Activated naive CD8-positive, alpha-beta T cell treated with anti-CD3 and anti-CD28 coated beads, Interleukin-2, amount 10 ng/mL, durations not matched to agents 7 days and 5 days (primary cell): ENCODE measurements around the gene NPDC1. TPM values are rescaled to one million over a fixed set of nuclear protein-coding genes. Genes with fewer than 3 reads are reported as not detected.

Experiments used
- ATAC-seq: fragments of 150-1000 bp; cut with Tn5 transposase; one replicate; pipeline ENCODE4 v1.10.0; 2021; ENCODE audit warnings: low read depth, moderate library complexity
- POLR2A ChIA-PET: fragments of 350-600 bp; sonication (Branson Sonifier 250); formaldehyde crosslinking; loops from one replicate; lab custom pipeline; 2021; ENCODE audit warnings: antibody characterized with exemption; lab: Charles Lee
- DNase-seq: peaks from one replicate; pipeline ENCODE4 v3.0.0; 2021
- H3K27ac Mint-ChIP-seq: one replicate; pipeline ENCODE4 v1.8.0; 2022; ENCODE audit warnings: mild to moderate bottlenecking, mixed read lengths
- H3K27me3 Mint-ChIP-seq: one replicate; pipeline ENCODE4 v1.8.0; 2022; ENCODE audit warnings: mild to moderate bottlenecking, moderate library complexity, mixed read lengths
- H3K36me3 Mint-ChIP-seq: one replicate; pipeline ENCODE4 v1.8.0; 2021; ENCODE audit warnings: mild to moderate bottlenecking, mixed read lengths
- H3K4me1 Mint-ChIP-seq: one replicate; pipeline ENCODE4 v1.8.0; 2021; ENCODE audit warnings: mixed read lengths
- H3K4me3 Mint-ChIP-seq: one replicate; pipeline ENCODE4 v1.8.0; 2022; ENCODE audit warnings: mild to moderate bottlenecking, moderate library complexity, mixed read lengths
- H3K9me3 Mint-ChIP-seq: one replicate; pipeline ENCODE4 v1.8.0; 2021; ENCODE audit warnings: mixed read lengths
- total RNA-seq, 2 experiments: library from RNA; stranded (reverse); gene quantifications; one replicate each; pipeline ENCODE4 v1.2.3, GENCODE V29; 2021

Gene NPDC1
- total RNA-seq = 10 to 100 TPM; 22.4 to 27.0 TPM

DNA sequence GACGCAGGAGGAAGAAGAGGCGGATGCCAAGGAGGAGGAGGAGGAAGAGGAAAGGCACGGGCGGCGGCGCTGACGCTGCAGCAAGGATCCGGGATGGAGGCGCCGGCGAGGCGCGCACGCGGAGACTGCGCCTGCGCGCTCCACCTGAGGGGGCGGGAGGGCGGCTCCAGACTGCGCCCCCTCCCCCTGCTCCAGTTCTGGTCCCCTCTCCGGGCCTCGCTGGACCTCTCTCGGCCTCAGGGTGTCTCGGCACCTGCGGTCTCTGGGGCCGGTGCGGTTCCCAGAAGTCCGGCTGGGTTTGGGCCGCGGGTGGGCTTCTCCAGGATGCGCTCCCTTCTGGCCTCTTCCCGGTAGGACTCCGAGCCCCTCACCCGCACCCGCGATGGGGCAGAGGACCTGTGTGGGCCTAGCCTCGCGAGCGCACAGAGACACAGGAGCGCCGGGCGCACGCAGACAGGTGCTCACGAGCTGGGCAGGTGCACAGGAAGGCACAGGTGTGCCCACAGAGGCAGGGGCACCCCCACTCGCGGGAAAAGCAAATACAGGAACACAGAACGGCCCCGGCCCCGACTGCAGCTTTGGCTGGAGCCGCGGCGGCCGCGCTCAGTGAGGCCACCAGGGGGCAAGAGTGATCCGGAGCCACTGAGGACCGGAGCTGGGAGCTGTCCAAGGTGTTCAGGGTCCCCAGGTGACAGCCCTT, at the start of gene NPDC1:
Gene NPDC1, minus strand, starts transcription at position 90 of the 700 bp plus-strand sequence. CDS start 188 bp downstream, outside the sequence.
- H3K9me3 Mint-ChIP-seq = no peaks in the 10 kb centered on the region
- H3K4me1 Mint-ChIP-seq = peaks cover 10% of the 10 kb centered on the region
- H3K27ac Mint-ChIP-seq = no peak within 1 kb of the TSS
- ATAC-seq (peak; percentile 67), DNase-seq (peak; percentile 86)
- H3K36me3 Mint-ChIP-seq = no peaks in the 10 kb centered on the region
- H3K27me3 Mint-ChIP-seq = peaks cover 32% of the 10 kb centered on the region
- POLR2A ChIA-PET = interaction anchor here (0.6 to 1.5 kb wide), 9 partner anchors 9 to 190 kb away, joined by 3 to 7 read pairs (median 4); partner anchors contain the start of gene SAPCD2
- peak within 1 kb of the TSS; percentile 71 for H3K4me3 Mint-ChIP-seq

DNA sequence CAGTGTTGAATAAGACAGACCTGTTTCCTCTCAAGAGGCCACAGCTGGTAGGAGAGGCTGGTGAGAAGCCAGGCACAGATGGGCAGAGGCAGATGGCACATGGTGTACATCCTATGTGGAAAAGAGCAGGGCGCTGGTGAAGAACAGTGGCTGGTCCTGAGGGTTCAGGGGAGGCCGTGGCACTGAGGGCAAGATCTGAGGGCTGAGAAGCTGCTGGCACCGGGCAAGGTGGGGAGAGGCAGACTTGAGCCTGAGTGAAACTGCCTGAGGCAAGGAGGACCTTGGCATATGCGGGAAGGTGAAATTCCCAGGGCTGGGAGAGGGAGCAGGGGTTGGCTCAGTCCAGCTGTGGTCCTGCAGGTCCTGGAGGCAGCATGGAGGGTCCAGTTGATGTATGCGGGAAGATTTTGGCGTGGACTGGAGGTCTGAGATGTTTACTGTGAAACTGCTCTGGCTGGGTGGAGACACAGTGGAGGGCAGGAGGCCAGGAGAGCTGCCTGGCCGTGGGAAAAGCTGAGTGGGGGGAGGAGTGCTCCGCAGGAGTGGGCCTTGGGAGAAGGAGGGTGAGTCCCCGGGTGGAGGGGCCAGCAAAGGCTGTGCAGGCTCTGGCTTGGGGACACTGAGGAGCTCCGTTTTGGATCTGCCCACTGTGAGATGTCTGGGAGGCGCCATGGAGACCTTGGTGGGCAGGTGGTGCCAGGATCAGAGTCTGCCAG, 43.4 kb upstream of the NPDC1 start:
- ATAC-seq (no peak), DNase-seq (no peak)
- Mint-ChIP-seq H3K4me1 (peaks cover 24% of the 10 kb centered on the region), H3K27me3 (no peaks in the 10 kb centered on the region), H3K36me3 (peaks cover 14% of the 10 kb centered on the region), H3K27ac (no peak overlapping the region), H3K4me3 (no peak overlapping the region), H3K9me3 (no peaks in the 10 kb centered on the region)
- POLR2A ChIA-PET = interaction anchor here (1.4 kb wide), 2 partner anchors 19 to 100 kb away, joined by 3 to 6 read pairs; partner anchors contain the start of gene SAPCD2

DNA sequence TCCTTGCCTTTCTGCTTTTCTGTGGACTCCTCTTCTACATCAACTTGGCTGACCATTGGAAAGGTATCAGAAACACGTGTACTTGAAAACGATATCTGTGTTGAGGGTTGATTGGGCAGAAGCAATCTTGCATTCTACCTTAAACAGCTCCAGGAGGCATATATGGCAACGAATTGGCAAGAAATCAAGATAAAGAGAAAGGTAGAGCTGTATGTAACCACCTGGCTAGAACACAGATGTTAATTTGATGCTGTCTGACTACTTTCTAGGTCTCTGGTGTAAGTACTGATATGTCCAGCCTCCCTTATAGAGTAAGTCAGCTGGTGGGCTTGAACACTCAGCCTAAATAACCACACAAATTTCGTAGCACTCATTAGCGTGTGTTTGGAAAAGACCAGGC, 42.1 kb upstream of the NPDC1 start:
- ATAC-seq (no peak), DNase-seq (no peak)
- H3K4me1 Mint-ChIP-seq = peaks cover 22% of the 10 kb centered on the region
- H3K4me3 Mint-ChIP-seq = peak overlapping the region; percentile 88
- no peaks in the 10 kb centered on the region for H3K9me3 Mint-ChIP-seq
- peak overlapping the region; percentile 87 for H3K27ac Mint-ChIP-seq
- POLR2A ChIA-PET = interaction anchor here (1.2 to 5.4 kb wide), 7 partner anchors 8 to 152 kb away, joined by 4 to 75 read pairs (median 28); partner anchors contain the start of genes CYSRT1, DPP7, RNF208 and SAPCD2
- H3K36me3 Mint-ChIP-seq = peaks cover 11% of the 10 kb centered on the region
- no peaks in the 10 kb centered on the region for H3K27me3 Mint-ChIP-seq

DNA sequence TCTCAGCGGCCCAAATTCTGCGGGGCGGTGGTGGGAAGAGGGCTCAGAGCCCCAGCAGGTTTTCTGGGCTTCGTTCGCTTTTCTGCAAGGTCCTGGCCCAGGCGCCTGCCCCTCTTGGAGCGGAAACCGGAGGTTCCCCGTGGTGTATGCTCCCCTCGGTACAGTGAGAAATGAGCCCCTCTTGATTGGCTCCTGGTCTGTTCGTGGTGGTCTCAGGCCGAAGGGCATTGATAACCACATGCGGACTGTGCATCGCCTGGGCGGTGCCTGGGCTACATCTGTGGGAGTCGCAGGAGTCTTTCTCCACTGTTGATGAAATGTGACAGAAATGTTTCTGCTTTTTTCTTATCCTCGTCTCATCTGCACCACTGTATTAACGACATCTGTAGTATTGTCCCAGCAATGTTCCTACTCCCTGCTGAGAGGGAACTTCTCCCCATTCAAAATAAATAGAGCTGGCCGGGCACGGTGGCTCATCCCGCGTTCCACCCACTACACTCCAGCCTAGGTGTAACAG, 41.5 kb upstream of the NPDC1 start:
- Mint-ChIP-seq H3K27me3 (no peaks in the 10 kb centered on the region), H3K27ac (peak overlapping the region; percentile 87), H3K9me3 (no peaks in the 10 kb centered on the region), H3K4me1 (peaks cover 22% of the 10 kb centered on the region), H3K36me3 (peaks cover 9% of the 10 kb centered on the region), H3K4me3 (peak overlapping the region; percentile 88)
- ATAC-seq = peak; percentile 2
- DNase-seq = no peak
- POLR2A ChIA-PET = interaction anchor here (0.9 to 5.4 kb wide), 15 partner anchors 8 to 287 kb away, joined by 3 to 75 read pairs (median 8); partner anchors contain the start of genes CYSRT1, DPP7, PAXX and RABL6

- no peaks in the 10 kb centered on the region for H3K9me3 Mint-ChIP-seq
- no peaks in the 10 kb centered on the region for H3K27me3 Mint-ChIP-seq
- POLR2A ChIA-PET = interaction anchor here (0.7 to 5.4 kb wide), 21 partner anchors 9 to 286 kb away, joined by 3 to 75 read pairs (median 5); partner anchors contain the start of genes CLIC3, CYSRT1, DPP7 and NELFB
- peak within 1 kb of the TSS; percentile 92 for H3K4me3 Mint-ChIP-seq
- ATAC-seq = peak; percentile 89
- peaks cover 12% of the 10 kb centered on the region for H3K36me3 Mint-ChIP-seq
- H3K27ac Mint-ChIP-seq = peak within 1 kb of the TSS; percentile 93
- peaks cover 23% of the 10 kb centered on the region for H3K4me1 Mint-ChIP-seq
- peak; percentile 99 for DNase-seq
Observed at GRCh38 chr9:137086531-137087408, 40.8 kb upstream of the NPDC1 start, which contains the start of gene MAN1B1. TSS of gene MAN1B1 (plus strand) at chr9:137086985. CDS start at chr9:137087000, 15 bp downstream.

GRCh38 chr9:137085920-137086530, 40.0 kb upstream of the NPDC1 start:
- Mint-ChIP-seq H3K27ac (peak overlapping the region; percentile 93), H3K36me3 (peaks cover 12% of the 10 kb centered on the region), H3K27me3 (no peaks in the 10 kb centered on the region), H3K4me3 (peak overlapping the region; percentile 92), H3K4me1 (peaks cover 22% of the 10 kb centered on the region), H3K9me3 (no peaks in the 10 kb centered on the region)
- DNase-seq = peak; percentile 65
- peak; percentile 3 for ATAC-seq
- POLR2A ChIA-PET = interaction anchor here (0.9 to 5.4 kb wide), 20 partner anchors 9 to 285 kb away, joined by 3 to 75 read pairs (median 6); partner anchors contain the start of genes ABCA2, CLIC3, CYSRT1 and DPP7

GRCh38 chr9:137084526-137084925, 38.5 kb upstream of the NPDC1 start:
- Mint-ChIP-seq H3K4me1 (peaks cover 21% of the 10 kb centered on the region), H3K9me3 (no peaks in the 10 kb centered on the region), H3K27me3 (no peaks in the 10 kb centered on the region), H3K27ac (no peak overlapping the region), H3K36me3 (peaks cover 14% of the 10 kb centered on the region), H3K4me3 (no peak overlapping the region)
- ATAC-seq (no peak), DNase-seq (no peak)
- POLR2A ChIA-PET = interaction anchor here (0.7 to 5.4 kb wide), 3 partner anchors 15 to 544 kb away, joined by 3 to 75 read pairs (median 3); partner anchors contain the start of gene SAPCD2

DNA sequence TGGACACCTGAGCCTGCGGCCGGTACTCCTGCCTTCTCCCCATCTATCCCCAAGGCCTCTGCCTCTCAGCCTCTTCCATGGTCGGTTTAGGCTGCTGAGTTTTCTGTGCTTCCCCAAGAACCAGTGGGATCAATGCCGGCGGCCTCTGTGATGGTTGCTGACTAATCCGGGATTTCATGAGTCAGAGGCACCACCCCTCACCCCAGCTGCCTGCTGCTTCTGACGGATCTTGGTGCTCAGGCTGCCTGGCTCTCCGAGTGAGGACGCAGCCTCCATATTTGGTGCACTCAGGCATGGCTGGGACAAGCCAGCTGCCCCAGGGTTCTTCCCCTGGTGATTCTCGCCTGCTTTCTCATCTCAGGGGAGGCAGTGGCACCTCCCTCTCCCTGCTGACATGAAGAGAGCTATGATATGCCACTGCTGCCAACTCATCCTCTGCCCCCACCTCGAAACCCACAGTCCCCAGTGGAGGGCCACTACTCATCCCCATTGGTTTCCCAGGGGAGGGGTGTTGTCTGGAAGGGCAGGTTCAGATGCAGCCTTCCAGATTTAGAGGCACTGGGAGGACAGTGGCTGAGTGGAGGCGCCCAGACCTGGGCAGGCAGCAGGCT, 37.5 kb upstream of the NPDC1 start:
- Mint-ChIP-seq H3K27ac (peak overlapping the region; percentile 28), H3K4me3 (no peak overlapping the region), H3K27me3 (no peaks in the 10 kb centered on the region), H3K9me3 (no peaks in the 10 kb centered on the region), H3K4me1 (peaks cover 18% of the 10 kb centered on the region), H3K36me3 (peaks cover 9% of the 10 kb centered on the region)
- POLR2A ChIA-PET = interaction anchor here (5.4 kb wide), 1 partner anchor 14 kb away, joined by 75 read pairs; the partner anchor contains the start of gene SAPCD2
- DNase-seq (no peak), ATAC-seq (no peak)

DNA sequence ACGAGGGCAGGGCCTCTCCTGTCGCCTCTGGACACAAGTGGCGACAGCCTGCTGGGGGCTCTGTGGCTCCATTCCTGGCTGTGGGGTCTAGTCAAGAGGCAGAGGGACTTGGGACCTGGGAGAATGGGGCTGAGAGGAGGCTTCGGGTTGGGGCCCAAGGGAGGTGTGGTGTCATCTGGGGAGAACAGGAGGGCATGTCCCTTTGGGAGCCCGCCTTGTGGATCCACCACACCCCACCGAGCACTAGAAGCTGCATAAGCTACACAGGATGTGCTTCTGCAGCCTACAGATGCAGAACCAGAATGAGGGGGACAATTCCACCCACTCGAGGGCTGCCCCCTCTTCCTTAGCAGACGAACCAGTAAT, 36.9 kb upstream of the NPDC1 start:
- H3K36me3 Mint-ChIP-seq = peaks cover 11% of the 10 kb centered on the region
- POLR2A ChIA-PET = no interaction called here
- no peak overlapping the region for H3K27ac Mint-ChIP-seq
- no peak for ATAC-seq
- H3K27me3 Mint-ChIP-seq = no peaks in the 10 kb centered on the region
- no peak overlapping the region for H3K4me3 Mint-ChIP-seq
- DNase-seq = no peak
- no peaks in the 10 kb centered on the region for H3K9me3 Mint-ChIP-seq
- H3K4me1 Mint-ChIP-seq = peaks cover 16% of the 10 kb centered on the region

DNA sequence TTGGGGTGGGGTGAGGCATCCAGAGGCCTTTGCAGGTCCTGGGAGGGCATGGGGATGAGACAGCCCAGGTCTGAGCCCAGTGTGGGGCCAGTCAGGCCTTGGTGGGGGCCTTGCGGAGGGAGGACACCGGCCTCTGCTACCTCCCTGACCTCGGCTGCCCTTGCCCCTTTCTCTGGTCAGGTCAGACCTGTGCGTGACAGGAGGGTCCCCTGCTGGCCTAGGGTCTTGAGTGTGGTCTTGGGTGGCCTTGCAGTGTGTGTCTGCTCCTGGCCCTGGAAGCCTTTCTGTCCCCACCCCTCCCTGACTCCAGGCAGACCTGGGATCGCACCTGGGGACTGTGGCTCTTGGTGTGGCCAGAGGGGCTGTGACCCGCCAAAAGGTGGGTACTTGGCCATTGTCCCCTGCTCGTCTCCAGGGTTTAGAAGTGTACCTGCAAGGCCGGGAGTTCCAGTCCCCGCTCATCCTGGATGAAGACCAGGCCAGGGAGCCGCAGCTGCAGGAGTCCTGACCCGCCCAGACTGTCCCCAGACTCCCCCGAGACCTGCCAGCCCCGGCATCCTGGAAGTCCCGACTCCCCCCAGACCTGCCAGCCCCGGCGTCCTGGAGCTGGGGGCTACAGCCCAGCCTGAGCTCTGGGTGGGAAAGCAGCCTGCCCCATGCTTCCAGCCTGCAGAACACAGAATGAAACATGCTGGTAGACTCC, 36.4 kb upstream of the NPDC1 start:
- ATAC-seq = no peak
- Mint-ChIP-seq H3K9me3 (no peaks in the 10 kb centered on the region), H3K4me3 (no peak overlapping the region), H3K27me3 (no peaks in the 10 kb centered on the region), H3K36me3 (peaks cover 11% of the 10 kb centered on the region), H3K4me1 (peaks cover 11% of the 10 kb centered on the region), H3K27ac (no peak overlapping the region)
- DNase-seq = no peak
- POLR2A ChIA-PET = no interaction called here
